KMS-11 (cell line): ENCODE measurements around the gene PRKAR2A.

Experiments
- H2AFZ ChIP-seq: fragments of 200-600 bp; sonication (generic); 2 replicates; pipeline ENCODE4 v1.6.1; 2016; ENCODE audit warnings: antibody characterized with exemption, mixed run types, low read depth
- H3K27ac ChIP-seq: fragments of 200-600 bp; sonication (generic); 2 replicates; pipeline ENCODE4 v1.6.1; 2016; ENCODE audit warnings: mild to moderate bottlenecking, mixed run types
- H3K27me3 ChIP-seq: fragments of 200-600 bp; sonication (generic); 2 replicates; pipeline ENCODE4 v1.6.1; 2017; ENCODE audit warnings: mild to moderate bottlenecking, low read depth, mixed run types, moderate library complexity; ENCODE audit not compliant: insufficient read depth
- H3K36me3 ChIP-seq: fragments of 200-600 bp; sonication (generic); 2 replicates; pipeline ENCODE4 v1.6.1; 2017; ENCODE audit warnings: mild to moderate bottlenecking, mixed run types; ENCODE audit not compliant: insufficient read depth
- H3K4me1 ChIP-seq: fragments of 200-600 bp; sonication (generic); 2 replicates; pipeline ENCODE4 v1.6.1; 2016; ENCODE audit warnings: mild to moderate bottlenecking, low read depth, mixed run types; ENCODE audit not compliant: poor library complexity, severe bottlenecking
- H3K4me2 ChIP-seq: fragments of 200-600 bp; sonication (generic); 2 replicates; pipeline ENCODE4 v1.7.0; 2016; ENCODE audit warnings: mild to moderate bottlenecking, mixed run types
- H3K4me3 ChIP-seq: fragments of 200-600 bp; sonication (generic); IDR thresholded peaks from 2 replicates; pipeline ENCODE4 v1.6.1; 2017; ENCODE audit warnings: low read depth, low read length, mixed read lengths; ENCODE audit not compliant: insufficient read depth
- H3K79me2 ChIP-seq: fragments of 200-600 bp; sonication (generic); 2 replicates; pipeline ENCODE4 v1.6.1; 2016; ENCODE audit warnings: low read depth, mixed run types; ENCODE audit not compliant: insufficient read depth
- H3K9ac ChIP-seq: fragments of 200-600 bp; sonication (generic); 2 replicates; pipeline ENCODE4 v1.6.1; 2016; ENCODE audit warnings: mild to moderate bottlenecking, mixed run types
- H4K20me1 ChIP-seq: fragments of 200-600 bp; sonication (generic); 2 replicates; pipeline ENCODE4 v1.6.1; 2016; ENCODE audit warnings: mild to moderate bottlenecking, mixed run types; ENCODE audit not compliant: insufficient read depth
- TF ChIP-seq, protein P1 (sequence below): fragments of 200-600 bp; sonication (generic); conservative IDR thresholded peaks from 2 replicates; pipeline ENCODE4 v1.6.1; 2017; ENCODE audit warnings: low read depth, mild to moderate bottlenecking, antibody characterized with exemption, low read length, moderate library complexity, mixed read lengths

The PRKAR2A gene

GRCh38 chr3:48698891-48699290, 148.8 kb downstream of the PRKAR2A start:
- TF ChIP-seq, protein P1, sequence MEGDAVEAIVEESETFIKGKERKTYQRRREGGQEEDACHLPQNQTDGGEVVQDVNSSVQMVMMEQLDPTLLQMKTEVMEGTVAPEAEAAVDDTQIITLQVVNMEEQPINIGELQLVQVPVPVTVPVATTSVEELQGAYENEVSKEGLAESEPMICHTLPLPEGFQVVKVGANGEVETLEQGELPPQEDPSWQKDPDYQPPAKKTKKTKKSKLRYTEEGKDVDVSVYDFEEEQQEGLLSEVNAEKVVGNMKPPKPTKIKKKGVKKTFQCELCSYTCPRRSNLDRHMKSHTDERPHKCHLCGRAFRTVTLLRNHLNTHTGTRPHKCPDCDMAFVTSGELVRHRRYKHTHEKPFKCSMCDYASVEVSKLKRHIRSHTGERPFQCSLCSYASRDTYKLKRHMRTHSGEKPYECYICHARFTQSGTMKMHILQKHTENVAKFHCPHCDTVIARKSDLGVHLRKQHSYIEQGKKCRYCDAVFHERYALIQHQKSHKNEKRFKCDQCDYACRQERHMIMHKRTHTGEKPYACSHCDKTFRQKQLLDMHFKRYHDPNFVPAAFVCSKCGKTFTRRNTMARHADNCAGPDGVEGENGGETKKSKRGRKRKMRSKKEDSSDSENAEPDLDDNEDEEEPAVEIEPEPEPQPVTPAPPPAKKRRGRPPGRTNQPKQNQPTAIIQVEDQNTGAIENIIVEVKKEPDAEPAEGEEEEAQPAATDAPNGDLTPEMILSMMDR, result no peak
- H3K4me3 ChIP-seq, result no peak overlapping the region
- H3K9ac ChIP-seq, result no peak overlapping the region
- no peak overlapping the region for H2AFZ ChIP-seq
- H3K36me3 ChIP-seq, result no peaks in the 10 kb centered on the region
- H3K79me2 ChIP-seq, result peaks cover 26% of the 10 kb centered on the region; the same call in 1 of the 2 replicates
- H3K27ac ChIP-seq, result no peak overlapping the region
- no peaks in the 10 kb centered on the region for H4K20me1 ChIP-seq
- no peak overlapping the region for H3K4me2 ChIP-seq
- H3K4me1 ChIP-seq, result no peaks in the 10 kb centered on the region
- H3K27me3 ChIP-seq, result no peaks in the 10 kb centered on the region

DNA sequence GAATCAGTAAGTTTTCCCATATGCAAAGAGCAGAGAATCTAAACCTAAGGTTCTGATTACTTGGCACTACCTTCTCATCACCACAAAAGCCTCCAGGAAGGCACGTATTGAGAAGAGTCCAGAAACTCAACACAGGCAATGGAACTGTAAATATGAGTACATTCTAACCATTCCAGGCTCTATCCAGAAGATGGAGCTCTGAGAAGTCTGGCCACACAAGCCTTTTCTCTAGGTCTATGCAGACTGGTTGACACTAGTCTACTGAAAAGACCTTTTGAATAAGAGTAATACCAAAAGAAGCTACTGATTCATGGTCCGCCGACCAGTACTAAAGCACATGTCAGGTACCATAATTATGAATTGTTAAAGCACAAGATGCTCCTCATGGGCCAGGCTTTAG, 149.7 kb downstream of the PRKAR2A start:
- Histone ChIP-seq H3K27ac (no peak overlapping the region), H4K20me1 (no peaks in the 10 kb centered on the region), H3K4me2 (no peak overlapping the region), H2AFZ (no peak overlapping the region), H3K27me3 (no peaks in the 10 kb centered on the region), H3K36me3 (no peaks in the 10 kb centered on the region), H3K4me3 (no peak overlapping the region), H3K79me2 (peaks cover 24% of the 10 kb centered on the region; the same call in 1 of the 2 replicates), H3K4me1 (no peaks in the 10 kb centered on the region), H3K9ac (no peak overlapping the region)
- TF ChIP-seq, protein P1, result no peak

DNA sequence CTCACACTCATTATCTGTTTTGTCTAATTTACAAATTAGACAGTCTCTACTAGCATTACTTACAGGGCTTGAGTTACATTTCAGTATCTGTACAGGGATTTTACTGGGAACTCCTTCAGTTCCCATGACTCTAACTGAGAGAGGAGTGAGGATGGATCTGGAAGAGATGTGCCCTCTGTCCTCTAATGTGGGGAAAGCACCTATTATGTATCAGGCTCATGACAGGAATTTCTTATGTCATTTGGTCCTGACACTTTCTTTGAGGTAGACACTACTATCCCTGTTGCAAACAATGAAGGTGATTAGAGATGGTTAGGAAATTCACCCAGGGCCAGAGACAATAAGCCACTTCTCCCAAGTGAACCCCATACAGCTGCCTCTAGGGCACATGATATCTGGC, 151.1 kb downstream of the PRKAR2A start:
- Histone ChIP-seq H3K36me3 (no peaks in the 10 kb centered on the region), H2AFZ (no peak overlapping the region), H3K27ac (no peak overlapping the region), H3K27me3 (no peaks in the 10 kb centered on the region), H3K4me1 (no peaks in the 10 kb centered on the region), H3K79me2 (peaks cover 24% of the 10 kb centered on the region; the same call in 1 of the 2 replicates), H3K4me2 (no peak overlapping the region), H3K9ac (no peak overlapping the region), H3K4me3 (no peak overlapping the region), H4K20me1 (no peaks in the 10 kb centered on the region)
- TF ChIP-seq, protein P1, result no peak
